SK-N-SH (cell line): ENCODE measurements around the gene ATP8A1.

Source experiments
- POLR2AphosphoS5 ChIP-seq: IDR thresholded peaks from 2 replicates; pipeline ENCODE4 v1.6.1; 2012; ENCODE audit warnings: low read depth, low read length
- RAD21 ChIP-seq: IDR thresholded peaks from 2 replicates; pipeline ENCODE4 v1.6.1; 2012; ENCODE audit warnings: mild to moderate bottlenecking, low read length
- REST ChIP-seq: IDR thresholded peaks from 2 replicates; pipeline ENCODE4 v1.6.1; 2012; ENCODE audit warnings: mild to moderate bottlenecking, low read depth, low read length, moderate library complexity
- RXRA ChIP-seq: IDR thresholded peaks from 2 replicates; pipeline ENCODE4 v1.4.0; 2012; ENCODE audit warnings: low read depth, mild to moderate bottlenecking, borderline replicate concordance
- SMC3 ChIP-seq: IDR thresholded peaks from 2 replicates; pipeline ENCODE4 v1.6.1; 2012; ENCODE audit warnings: low read depth, low read length, improper control_type of control experiment
- TEAD4 ChIP-seq: IDR thresholded peaks from 2 replicates; pipeline ENCODE4 v1.4.0; 2012; ENCODE audit warnings: mild to moderate bottlenecking, borderline replicate concordance; ENCODE audit not compliant: insufficient read depth
- YY1 ChIP-seq: IDR thresholded peaks from 2 replicates; pipeline ENCODE4 v1.4.0; 2012; ENCODE audit warnings: low read depth, mild to moderate bottlenecking
- TF ChIP-seq, protein P1 (sequence below): IDR thresholded peaks from 2 replicates; pipeline ENCODE4; 2012
- TF ChIP-seq, protein P2 (sequence below): fragments of 200-600 bp; sonication (generic); IDR thresholded peaks from 2 replicates; pipeline ENCODE4 v1.6.1; 2017; ENCODE audit warnings: antibody characterized with exemption, mild to moderate bottlenecking, moderate library complexity

DNA sequence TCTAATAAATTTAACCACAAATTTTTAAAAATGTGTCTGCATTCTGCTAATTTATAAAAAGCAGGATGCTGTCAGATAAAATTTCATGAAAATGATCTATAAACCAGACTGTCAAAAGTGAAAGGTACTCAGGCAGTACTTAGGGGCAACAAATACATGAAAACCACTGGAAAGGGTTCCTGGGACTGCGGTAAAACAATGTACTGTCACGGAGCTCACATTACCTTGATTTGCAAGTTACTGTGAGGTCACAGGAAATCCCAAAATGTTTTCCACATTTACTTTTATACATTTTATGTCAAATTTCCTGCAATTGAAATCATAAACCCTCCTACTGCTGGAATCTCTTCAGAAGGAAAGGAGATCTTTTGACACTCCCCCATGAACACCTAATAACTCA is 214.3 kb downstream of the ATP8A1 start:
- TF ChIP-seq TEAD4 (no peak), YY1 (no peak), REST (no peak), SMC3 (no peak), RXRA (no peak), POLR2AphosphoS5 (no peak), RAD21 (no peak)
- TF ChIP-seq, protein P1, sequence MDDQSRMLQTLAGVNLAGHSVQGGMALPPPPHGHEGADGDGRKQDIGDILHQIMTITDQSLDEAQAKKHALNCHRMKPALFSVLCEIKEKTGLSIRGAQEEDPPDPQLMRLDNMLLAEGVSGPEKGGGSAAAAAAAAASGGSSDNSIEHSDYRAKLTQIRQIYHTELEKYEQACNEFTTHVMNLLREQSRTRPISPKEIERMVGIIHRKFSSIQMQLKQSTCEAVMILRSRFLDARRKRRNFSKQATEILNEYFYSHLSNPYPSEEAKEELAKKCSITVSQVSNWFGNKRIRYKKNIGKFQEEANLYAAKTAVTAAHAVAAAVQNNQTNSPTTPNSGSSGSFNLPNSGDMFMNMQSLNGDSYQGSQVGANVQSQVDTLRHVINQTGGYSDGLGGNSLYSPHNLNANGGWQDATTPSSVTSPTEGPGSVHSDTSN = no peak
- TF ChIP-seq, protein P2, sequence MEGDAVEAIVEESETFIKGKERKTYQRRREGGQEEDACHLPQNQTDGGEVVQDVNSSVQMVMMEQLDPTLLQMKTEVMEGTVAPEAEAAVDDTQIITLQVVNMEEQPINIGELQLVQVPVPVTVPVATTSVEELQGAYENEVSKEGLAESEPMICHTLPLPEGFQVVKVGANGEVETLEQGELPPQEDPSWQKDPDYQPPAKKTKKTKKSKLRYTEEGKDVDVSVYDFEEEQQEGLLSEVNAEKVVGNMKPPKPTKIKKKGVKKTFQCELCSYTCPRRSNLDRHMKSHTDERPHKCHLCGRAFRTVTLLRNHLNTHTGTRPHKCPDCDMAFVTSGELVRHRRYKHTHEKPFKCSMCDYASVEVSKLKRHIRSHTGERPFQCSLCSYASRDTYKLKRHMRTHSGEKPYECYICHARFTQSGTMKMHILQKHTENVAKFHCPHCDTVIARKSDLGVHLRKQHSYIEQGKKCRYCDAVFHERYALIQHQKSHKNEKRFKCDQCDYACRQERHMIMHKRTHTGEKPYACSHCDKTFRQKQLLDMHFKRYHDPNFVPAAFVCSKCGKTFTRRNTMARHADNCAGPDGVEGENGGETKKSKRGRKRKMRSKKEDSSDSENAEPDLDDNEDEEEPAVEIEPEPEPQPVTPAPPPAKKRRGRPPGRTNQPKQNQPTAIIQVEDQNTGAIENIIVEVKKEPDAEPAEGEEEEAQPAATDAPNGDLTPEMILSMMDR = no peak
